DOHH2 (cell line): Measurements from ENCODE around the gene ISG15.

ENCODE experiments used
- EZH2phosphoT487 ChIP-seq: fragments of 200-600 bp; sonication (generic); IDR thresholded peaks from 2 replicates; pipeline ENCODE4 v1.6.1; 2017; ENCODE audit warnings: borderline replicate concordance, mild to moderate bottlenecking, antibody characterized with exemption, low read length, moderate library complexity, mixed read lengths
- TF ChIP-seq, protein P1 (sequence below): fragments of 200-600 bp; sonication (generic); IDR thresholded peaks from one replicate; pipeline ENCODE4 v1.5.1; 2014; ENCODE audit warnings: antibody characterized with exemption, mild to moderate bottlenecking, low read depth, low read length; ENCODE audit not compliant: poor library complexity, severe bottlenecking

DNA sequence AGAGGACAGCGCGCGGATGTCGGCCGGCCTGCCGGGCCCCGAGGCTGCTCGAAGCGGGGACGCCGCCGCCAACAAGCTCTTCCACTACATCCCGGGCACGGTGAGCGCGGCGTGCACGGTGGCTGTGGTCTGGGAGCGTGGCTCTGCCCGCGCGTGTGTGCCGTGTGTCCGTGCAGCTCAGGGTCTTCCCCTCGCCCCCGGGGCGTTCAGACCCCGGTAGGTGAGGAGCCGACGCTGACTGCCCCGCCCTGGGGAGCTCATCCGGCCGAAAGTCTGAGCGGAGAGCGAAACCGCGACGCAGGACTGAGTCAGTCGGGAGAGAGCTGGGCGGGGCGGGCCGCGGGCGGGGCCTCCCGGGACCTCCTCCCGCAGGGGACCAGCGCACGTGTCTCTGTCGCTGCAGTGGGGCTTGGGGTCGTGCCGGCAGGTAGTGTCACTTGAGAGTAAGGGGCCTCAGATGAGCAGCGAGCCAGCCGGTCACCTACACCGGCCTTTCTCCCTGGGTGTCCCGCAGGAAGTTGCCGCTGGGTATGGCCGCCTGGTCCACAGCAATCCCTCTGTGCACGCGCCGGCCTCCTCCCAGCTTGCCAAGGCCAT, 46.5 kb upstream of the ISG15 start:
- TF ChIP-seq, protein P1, sequence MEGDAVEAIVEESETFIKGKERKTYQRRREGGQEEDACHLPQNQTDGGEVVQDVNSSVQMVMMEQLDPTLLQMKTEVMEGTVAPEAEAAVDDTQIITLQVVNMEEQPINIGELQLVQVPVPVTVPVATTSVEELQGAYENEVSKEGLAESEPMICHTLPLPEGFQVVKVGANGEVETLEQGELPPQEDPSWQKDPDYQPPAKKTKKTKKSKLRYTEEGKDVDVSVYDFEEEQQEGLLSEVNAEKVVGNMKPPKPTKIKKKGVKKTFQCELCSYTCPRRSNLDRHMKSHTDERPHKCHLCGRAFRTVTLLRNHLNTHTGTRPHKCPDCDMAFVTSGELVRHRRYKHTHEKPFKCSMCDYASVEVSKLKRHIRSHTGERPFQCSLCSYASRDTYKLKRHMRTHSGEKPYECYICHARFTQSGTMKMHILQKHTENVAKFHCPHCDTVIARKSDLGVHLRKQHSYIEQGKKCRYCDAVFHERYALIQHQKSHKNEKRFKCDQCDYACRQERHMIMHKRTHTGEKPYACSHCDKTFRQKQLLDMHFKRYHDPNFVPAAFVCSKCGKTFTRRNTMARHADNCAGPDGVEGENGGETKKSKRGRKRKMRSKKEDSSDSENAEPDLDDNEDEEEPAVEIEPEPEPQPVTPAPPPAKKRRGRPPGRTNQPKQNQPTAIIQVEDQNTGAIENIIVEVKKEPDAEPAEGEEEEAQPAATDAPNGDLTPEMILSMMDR, result no peak
- TF ChIP-seq EZH2phosphoT487, result no peak
